Astrocyte (in vitro differentiated cells and primary cell): ENCODE results near the gene TGM3.

Experiments used
- CTCF ChIP-seq: IDR thresholded peaks from 2 replicates; pipeline ENCODE4 v1.5.1; 2011; ENCODE audit warnings: low read depth, mild to moderate bottlenecking, inconsistent platforms, low read length, moderate library complexity; ENCODE audit not compliant: insufficient read depth
- EZH2 ChIP-seq: IDR thresholded peaks from 2 replicates; pipeline ENCODE4 v1.6.1; 2012; ENCODE audit warnings: mild to moderate bottlenecking, low read length, inconsistent platforms; ENCODE audit not compliant: insufficient read depth

GRCh38 chr20:2338411-2339066 lies 42.7 kb downstream of the TGM3 start:
- TF ChIP-seq CTCF (no peak), EZH2 (no peak)
